Measurements from ENCODE around the gene CEMIP.

- TF ChIP-seq, protein P1, sequence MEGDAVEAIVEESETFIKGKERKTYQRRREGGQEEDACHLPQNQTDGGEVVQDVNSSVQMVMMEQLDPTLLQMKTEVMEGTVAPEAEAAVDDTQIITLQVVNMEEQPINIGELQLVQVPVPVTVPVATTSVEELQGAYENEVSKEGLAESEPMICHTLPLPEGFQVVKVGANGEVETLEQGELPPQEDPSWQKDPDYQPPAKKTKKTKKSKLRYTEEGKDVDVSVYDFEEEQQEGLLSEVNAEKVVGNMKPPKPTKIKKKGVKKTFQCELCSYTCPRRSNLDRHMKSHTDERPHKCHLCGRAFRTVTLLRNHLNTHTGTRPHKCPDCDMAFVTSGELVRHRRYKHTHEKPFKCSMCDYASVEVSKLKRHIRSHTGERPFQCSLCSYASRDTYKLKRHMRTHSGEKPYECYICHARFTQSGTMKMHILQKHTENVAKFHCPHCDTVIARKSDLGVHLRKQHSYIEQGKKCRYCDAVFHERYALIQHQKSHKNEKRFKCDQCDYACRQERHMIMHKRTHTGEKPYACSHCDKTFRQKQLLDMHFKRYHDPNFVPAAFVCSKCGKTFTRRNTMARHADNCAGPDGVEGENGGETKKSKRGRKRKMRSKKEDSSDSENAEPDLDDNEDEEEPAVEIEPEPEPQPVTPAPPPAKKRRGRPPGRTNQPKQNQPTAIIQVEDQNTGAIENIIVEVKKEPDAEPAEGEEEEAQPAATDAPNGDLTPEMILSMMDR (IDR thresholded peaks at IDR 0.05; ENCODE audit: low read length): no peak
- TF ChIP-seq EZH2 (optimal IDR thresholded peaks at IDR 0.05; ENCODE audit: low read depth, low read length): no peak
Measured at GRCh38 chr15:80768158-80768557, 11.0 kb upstream of the CEMIP start.

All from MM.1S (cell line).